ENCODE results near the gene SIL1.

DNA sequence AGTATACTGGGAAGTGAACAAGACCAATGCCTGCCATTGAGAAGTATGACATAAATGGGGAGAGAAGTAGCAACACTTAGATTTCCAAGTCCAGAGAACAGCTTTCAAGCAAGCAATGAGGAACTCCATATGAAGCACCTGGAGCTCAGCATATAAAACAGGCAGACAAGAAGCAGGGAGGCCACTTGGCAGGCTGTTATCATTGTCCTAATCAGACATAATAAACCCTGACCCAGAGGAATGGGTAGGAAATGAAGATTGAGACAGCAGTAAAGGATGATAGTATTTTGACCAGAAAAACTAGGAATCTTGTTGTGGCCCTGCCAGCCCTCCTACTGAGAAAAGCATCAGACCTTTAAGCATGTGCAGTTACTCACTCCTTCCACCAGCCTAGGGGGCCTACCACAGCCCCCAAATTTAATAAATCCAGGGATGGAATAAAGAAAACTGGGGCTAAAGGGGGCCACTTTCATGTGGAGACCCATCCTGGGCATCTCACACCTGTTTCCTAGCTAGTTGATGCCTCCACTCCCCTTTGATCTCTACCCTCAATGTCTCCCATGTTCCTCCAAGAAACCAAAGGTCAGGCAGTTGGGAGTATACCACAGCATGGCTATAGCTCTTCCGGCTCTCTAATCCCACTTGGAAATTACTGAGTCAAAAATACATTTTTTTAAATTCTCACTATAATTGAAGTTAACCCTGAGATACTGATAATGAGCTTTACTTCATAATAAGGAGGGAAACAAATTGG is 135.1 kb downstream of the SIL1 start:
- TF ChIP-seq, protein P1, sequence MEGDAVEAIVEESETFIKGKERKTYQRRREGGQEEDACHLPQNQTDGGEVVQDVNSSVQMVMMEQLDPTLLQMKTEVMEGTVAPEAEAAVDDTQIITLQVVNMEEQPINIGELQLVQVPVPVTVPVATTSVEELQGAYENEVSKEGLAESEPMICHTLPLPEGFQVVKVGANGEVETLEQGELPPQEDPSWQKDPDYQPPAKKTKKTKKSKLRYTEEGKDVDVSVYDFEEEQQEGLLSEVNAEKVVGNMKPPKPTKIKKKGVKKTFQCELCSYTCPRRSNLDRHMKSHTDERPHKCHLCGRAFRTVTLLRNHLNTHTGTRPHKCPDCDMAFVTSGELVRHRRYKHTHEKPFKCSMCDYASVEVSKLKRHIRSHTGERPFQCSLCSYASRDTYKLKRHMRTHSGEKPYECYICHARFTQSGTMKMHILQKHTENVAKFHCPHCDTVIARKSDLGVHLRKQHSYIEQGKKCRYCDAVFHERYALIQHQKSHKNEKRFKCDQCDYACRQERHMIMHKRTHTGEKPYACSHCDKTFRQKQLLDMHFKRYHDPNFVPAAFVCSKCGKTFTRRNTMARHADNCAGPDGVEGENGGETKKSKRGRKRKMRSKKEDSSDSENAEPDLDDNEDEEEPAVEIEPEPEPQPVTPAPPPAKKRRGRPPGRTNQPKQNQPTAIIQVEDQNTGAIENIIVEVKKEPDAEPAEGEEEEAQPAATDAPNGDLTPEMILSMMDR (IDR thresholded peaks at IDR 0.05), result no peak
- TF ChIP-seq POLR2A (IDR thresholded peaks at IDR 0.05; ENCODE audit: low read length), result no peak
- TF ChIP-seq CHD4 (IDR thresholded peaks at IDR 0.05; ENCODE audit: borderline replicate concordance), result no peak
- TF ChIP-seq RFX5 (IDR thresholded peaks at IDR 0.05), result no peak

Data from A549 (cell line).